Activated CD4-positive, CD25-positive, alpha-beta regulatory T cell treated with anti-CD3 and anti-CD28 coated beads, Interleukin-2, amount 50 U/mL, for 16 hours (primary cell): Measurements from ENCODE around the gene AP3B1.
"Not testable (repeated sequence)": the region's sequence is repeated elsewhere in the genome, so short reads cannot be mapped to it uniquely, and the experiment has no call there.

Experiments used
- DNase-seq: peaks from one replicate; pipeline ENCODE4 v3.0.0-alpha.2; 2020; ENCODE audit warnings: low read depth, low spot score

The AP3B1 gene

GRCh38 chr5:78243091-78243490 lies 51.4 kb downstream of the AP3B1 start:
- no peak for DNase-seq

- DNase-seq, result no peak
These were observed 52.5 kb downstream of the AP3B1 start for GRCh38 chr5:78242001-78242400.

DNA sequence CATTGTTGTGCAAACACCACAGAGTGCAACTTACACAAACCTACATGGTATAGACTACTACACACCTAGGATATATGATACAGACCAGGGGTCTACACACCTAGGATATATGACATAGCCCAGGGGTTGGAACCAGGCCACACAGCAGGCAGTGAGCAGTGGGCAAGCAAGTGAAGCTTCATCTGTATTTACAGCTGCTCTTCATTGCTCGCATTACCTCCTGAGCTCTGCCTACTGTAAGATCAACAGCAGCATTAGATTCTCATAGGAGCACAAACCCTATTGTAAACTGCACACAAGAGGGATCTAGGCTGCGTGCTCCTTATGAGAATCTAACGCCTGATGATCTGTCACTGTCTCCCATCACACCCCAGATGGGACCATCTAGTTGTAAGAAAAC lies 56.6 kb downstream of the AP3B1 start:
- no peak for DNase-seq

DNA sequence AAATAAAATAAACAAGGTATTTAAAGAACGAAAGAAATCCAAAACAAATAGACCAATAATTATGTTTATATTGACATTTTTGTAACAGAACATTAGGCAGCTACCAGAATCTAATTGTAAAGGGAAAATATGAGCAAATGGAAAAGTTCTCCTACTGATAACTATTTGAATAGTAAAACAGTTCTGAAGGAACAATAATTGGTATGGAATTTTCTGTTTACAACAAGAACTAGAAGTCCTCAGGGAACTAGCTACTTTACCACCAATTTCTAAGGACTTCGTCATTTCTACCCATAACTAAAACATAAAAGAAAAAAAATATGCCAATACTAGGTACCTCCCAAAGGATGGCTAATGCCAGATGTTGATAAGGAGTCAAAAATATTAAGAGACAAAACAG lies 58.5 kb downstream of the AP3B1 start:
- no peak for DNase-seq

DNA sequence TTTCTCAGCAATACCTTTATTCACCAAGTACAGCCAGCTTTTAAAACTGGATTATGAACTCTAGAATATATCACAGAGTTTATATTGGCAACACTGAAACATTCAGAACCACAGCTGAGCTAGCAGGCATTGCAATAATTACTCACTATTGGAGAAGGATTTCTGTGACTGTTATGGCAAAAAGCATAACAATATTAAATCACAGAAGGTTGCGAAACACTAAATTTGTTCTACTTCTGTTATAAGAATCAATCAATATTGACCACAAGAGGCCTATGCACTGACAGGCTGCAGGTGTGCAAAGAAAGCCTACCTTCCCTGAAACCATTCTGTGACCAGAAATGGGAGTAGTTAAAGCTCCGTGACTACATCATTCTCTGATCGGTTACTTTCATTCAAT lies 59.2 kb downstream of the AP3B1 start:
- DNase-seq, result no peak

DNA sequence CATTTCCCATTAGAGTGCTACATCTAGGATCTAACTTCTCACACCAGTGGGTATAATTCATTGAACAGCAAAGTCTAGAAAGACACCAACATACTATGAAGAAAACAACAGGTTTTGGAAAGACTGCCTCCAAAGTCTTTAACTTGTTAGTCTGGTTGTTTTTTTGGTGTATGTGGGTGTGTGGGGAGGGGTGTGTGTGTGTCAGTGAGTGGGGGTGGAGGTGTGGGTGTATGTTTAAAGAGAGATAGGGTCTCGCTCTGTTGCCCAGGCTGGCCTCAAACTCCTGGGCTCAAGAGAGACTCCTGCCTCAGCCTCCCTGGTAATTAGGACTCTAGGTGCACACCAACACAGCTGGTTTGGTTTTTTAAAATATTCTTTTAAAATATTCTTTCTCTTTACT lies 59.7 kb downstream of the AP3B1 start:
- DNase-seq, result no peak

DNA sequence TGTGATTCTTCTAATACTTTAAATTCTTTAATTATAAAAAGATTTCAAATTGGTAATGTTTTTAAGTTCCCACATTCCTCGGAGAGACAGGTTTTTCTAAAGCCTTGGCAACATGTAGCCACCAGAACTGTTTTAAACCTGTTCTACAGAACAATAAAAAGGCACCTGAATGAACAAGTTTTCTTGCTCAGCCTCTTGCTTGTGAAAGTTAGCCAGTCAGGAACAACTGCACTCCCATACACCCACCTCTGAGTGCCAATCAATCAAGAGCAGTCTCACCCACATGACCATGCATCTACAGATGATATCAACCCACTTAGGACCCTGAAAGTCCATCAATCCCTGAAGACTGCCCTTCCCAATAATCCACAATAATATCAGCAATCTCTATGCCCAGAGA lies 62.3 kb downstream of the AP3B1 start:
- DNase-seq, result no peak

DNA sequence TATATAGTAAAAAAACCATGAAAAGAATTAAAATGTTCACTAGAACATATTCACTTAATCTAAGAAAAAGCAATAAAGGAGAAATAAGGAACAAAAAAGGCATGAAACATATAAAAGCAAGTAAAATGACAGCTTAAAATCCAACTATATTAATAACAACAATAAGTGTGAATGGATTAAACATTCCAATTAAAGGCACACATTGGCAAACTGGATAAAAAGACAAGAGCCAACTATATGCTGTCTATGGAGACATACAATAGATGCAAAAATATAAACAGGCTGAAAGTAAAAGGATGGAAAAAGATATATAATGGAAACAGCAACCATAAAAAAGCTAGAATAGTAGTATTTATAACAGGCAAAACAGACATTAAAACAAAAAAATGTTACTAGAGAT lies 70.1 kb downstream of the AP3B1 start:
- no peak for DNase-seq

DNA sequence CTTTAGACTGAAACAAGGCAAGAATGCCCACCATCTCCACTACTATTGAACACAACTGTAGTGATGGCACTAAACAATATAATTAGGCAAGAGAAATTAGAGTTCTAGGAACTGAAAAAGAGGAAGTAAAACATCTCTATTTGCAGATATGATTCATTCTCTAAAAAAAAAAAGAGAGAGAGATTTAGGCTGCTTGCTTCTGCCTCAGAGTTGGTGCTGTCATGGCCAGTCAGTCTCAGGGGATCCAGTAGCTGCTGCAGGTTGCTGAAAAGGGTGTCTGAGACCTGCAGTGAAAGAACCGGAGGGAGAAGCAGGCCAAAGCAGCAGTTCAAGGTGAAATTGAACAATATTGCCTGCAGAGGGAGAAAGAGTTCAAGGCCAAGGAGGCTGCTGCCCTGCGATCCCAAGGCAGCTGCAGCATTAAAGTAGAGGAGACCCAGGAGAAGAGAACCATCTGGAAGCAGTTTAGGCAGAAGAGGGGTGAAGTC lies 72.5 kb downstream of the AP3B1 start:
- no peak for DNase-seq

GRCh38 chr5:78221467-78221866 lies 73.0 kb downstream of the AP3B1 start:
- DNase-seq, result no peak

DNA sequence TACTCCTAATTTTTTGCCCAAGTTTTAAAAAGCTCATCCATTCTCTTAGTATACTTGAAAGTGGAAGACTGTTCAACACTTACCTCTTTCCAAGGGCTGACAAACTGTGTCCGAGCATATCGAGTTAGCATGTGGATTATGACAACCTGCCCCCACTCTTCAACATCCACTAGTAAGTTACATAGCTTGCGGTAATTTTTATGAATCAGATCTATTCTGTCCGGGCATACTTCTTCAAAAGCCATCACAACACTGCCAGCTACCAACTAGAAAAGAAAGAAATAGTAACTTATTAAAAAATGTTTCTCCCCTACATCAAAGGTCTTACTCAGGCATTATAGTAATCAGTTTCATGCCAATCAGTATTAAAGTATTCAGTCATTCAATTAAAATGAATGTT lies 78.5 kb downstream of the AP3B1 start:
- no peak for DNase-seq

- DNase-seq, result no peak
These were observed 78.9 kb downstream of the AP3B1 start for GRCh38 chr5:78215565-78215964.

DNA sequence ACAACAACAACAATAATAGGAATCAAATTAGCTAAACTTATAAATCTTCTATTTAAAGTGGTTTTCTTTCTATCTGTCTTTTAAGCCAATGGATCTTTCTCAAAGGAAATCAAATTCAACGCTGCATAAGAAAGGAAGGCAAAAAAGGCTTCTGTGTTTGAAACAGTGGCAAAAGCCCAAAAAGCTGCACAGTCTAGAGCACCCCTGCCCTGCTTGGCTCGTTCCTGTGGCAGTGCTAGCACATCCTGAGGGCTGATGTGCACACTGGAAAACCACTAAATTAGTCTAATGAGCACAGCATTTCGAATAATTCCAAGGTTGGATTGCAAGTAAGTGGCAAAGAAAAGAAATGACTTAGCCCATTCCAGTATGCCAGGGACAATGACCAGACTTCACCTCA lies 80.7 kb downstream of the AP3B1 start:
- DNase-seq, result no peak

DNA sequence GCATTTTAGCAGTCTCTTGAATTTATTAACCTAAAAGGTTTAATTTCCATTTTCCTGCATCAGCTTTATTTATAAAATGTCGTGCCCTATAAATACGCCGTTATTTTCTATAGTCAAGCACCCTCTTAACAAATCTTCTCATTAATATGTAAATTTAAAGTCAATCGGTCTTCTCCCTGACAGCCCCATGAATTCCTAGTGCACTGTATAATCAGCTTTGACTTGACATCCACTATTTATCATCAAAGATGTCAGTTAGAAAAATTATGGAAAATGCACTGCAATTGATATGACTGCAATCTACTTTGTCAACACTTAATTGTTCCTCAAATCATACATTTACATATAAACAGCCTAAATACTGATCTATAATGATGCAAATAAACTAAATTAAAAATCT lies 83.4 kb downstream of the AP3B1 start:
- DNase-seq, result no peak

DNA sequence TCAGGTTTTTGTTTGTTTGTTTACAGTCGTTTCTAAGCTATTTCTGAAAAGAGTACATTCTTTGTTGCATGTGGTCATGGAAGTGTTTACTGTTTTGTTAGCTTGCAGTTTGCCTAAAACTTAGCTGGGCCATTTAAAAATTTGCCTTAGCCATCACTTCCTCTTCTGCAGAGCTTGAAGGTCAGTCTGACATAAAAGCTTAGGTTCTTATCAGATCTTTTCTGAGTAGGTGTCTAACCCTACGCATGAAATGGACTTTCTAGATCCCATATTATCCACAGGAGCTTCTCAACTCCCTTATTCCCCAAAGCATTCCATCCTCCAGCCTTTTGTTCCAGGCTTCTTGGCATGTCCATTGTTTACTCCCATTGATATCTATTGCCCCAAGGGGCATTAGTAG lies 90.3 kb downstream of the AP3B1 start:
- DNase-seq, result no peak

DNA sequence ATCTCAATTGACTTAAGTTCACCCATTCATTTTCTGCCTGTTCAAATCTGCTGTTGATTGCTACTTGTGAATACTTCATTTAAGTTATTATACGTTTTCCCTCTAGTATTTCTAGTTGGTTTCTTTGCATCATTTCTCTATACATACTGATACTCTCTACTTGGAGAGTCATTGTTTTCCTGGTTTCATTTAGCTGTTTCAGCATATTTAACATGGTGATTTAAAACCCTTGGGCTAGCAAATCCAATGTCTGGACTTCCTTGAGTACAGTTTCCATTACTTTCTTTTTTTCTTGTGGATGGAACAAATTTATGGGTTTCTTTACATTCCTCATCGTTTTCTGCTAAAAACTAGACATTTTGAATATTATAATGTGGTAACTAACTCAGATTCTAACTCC lies 90.7 kb downstream of the AP3B1 start:
- DNase-seq, result no peak

- no peak for DNase-seq
These were observed 104.1 kb downstream of the AP3B1 start for GRCh38 chr5:78190402-78190801.

DNA sequence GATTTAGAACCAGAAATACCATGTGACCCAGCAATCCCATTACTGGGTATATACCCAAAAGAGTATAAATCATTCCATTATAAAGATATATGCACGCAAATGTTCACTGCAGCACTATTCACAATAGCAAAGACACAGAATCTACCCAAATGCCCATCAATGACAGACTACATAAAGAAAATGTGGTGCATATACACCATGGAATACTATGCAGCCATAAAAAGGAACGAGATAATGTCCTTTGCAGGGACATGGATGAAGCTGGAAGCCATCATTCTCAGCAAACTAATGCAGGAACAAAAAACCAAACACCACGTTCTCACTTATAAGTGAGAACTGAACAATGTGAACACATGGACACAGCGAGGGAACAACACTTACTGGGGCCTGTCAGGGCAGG lies 105.8 kb downstream of the AP3B1 start:
- not testable (repeated sequence) for DNase-seq

GRCh38 chr5:78187172-78187571 lies 107.3 kb downstream of the AP3B1 start:
- DNase-seq, result no peak

GRCh38 chr5:78182838-78183237 lies 111.7 kb downstream of the AP3B1 start:
- no peak for DNase-seq

DNA sequence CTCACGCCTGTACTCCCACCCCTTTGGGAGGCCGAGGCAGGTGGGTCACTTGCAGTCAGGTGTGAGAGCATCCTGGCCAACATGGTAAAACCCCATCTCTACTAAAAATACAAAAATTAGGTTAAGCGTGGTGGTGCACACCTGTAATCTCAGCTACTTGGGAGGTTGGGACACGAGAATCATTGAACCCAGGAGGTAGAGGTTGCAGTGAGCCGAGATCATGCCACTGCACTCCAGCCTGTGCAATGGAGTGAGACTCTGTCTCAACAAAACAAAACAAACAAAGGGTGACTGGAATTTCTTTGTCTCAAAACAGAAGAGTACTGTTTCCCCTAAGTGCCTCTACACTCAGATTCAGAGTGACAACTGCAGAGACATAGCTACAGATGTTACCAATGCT lies 116.1 kb downstream of the AP3B1 start:
- no peak for DNase-seq

- DNase-seq, result not testable (repeated sequence)
These were observed 124.2 kb downstream of the AP3B1 start for GRCh38 chr5:78170335-78170734.

DNA sequence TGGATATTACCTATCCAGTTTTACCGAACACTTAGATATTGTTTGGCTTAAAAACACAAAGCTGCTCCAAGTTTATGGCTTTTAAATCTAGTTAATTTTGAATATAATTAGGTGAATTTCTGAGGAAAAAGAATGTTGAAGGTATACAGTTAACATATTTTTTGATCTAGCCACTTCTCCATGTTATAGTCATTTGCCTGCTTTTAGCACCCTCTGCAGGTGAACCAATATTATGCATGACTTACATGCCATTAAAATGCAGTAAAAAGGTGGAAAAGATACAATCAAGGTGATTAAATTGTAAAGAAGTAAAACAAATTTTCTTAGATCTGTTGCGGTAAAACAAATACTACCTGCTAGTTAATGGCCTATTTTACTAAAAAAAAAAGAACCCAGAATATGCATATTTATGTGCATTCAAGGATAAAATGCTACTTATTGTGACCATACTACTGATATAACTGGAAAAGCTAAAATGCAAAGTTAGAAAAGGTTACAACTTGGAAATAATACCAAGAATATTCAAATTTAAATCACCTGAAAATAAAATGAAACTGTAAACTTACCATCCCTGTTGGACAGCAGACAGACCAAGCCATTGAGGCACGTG lies 132.1 kb downstream of the AP3B1 start:
- no peak for DNase-seq

DNA sequence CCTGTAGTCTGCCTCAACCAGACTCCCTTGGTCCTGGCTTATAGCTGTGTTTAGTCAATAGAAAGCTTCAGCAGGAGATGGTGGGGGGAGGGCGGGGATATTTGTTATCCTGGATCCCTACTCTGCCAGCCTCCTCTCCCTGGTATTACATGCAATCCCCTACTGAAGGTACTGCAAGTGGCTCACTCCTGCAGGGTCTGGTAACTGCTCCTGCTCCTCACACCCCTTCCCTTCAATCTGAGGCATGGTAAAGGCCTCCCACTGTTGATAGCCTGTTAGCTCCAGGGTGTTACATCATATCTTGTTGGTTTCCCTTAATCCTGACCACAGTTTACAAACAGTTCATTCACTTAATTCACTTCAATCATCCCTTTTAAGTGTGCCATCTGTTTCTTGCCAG lies 137.5 kb downstream of the AP3B1 start:
- no peak for DNase-seq
